ENCODE measurements around the gene SNRPE.
A peak's percentile ranks its signal among the peaks of the same experiment; 100 is the strongest.
"Not testable (repeated sequence)": the region's sequence is repeated elsewhere in the genome, so short reads cannot be mapped to it uniquely, and the experiment has no call there.

The SNRPE gene

DNA sequence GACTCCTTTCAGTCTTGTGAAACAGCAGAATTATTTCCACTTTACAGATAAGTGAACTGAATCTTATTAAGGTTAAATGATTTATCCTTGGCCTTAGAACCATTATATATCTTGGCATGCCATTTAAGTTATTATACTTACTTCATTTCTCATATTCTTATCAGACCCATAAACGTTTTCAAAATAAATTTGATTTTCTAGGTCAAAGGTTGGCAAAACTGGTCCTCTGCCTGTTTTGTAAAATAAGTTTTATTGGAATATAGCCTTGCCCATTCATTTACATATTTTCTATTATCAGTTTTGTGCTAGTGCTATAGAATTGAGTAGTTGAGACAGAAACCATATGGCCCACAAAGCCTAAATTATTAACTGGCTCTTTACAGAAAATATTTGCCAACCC, 32.9 kb upstream of the SNRPE start:
- H3K4me3 ChIP-seq (ENCODE audit: low read depth, low read length) = no peak overlapping the region
- in situ Hi-C loops (cut with HindIII; ENCODE audit: low sequenced_read_pairs) = no loop called here
- TF ChIP-seq, protein P1, sequence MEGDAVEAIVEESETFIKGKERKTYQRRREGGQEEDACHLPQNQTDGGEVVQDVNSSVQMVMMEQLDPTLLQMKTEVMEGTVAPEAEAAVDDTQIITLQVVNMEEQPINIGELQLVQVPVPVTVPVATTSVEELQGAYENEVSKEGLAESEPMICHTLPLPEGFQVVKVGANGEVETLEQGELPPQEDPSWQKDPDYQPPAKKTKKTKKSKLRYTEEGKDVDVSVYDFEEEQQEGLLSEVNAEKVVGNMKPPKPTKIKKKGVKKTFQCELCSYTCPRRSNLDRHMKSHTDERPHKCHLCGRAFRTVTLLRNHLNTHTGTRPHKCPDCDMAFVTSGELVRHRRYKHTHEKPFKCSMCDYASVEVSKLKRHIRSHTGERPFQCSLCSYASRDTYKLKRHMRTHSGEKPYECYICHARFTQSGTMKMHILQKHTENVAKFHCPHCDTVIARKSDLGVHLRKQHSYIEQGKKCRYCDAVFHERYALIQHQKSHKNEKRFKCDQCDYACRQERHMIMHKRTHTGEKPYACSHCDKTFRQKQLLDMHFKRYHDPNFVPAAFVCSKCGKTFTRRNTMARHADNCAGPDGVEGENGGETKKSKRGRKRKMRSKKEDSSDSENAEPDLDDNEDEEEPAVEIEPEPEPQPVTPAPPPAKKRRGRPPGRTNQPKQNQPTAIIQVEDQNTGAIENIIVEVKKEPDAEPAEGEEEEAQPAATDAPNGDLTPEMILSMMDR (IDR thresholded peaks at IDR 0.05; ENCODE audit: low read depth, low read length) = no peak
- DNase-seq (ENCODE audit: low read depth, low spot score) = no peak

DNA sequence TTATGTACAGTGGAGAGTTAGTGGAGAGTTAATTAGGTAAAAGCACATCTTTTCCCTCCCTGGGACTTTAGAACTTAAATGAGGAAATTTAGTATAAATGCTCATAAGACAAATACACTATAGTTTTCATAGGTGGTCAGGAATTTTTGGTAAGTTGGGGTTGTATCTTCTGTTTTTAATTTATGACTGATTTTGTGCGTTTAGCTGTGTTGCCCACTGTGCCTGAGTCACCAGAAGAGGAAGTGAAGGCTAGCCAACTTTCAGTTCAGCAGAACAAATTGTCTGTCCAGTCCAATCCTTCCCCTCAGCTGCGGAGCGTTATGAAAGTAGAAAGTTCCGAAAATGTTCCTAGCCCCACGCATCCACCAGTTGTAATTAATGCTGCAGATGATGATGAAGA, 32.2 kb upstream of the SNRPE start:
- H3K4me3 ChIP-seq (ENCODE audit: low read depth, low read length); in situ Hi-C loops (cut with HindIII; ENCODE audit: low sequenced_read_pairs): not testable (repeated sequence)
- DNase-seq (ENCODE audit: low read depth, low spot score) = peak; percentile 23

DNA sequence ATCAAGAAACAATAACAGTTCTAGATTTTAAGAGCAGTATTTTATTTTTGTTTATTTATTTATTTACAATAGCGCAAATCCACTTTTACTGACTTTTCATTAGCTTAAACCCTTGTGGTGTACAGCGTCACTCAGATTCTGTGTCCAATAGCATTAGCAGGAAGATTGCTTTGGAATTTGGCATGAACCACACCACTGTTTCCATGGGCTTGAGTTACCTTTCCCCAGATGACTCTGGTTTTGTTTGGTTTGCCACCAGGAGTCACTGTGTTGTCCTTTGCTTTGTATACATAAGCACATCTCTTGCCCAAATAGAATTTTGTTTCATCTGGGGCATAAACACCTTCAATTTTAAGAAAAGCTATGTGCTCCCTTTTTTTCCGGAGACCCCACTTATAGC, 25.9 kb upstream of the SNRPE start:
- in situ Hi-C loops (cut with HindIII; ENCODE audit: low sequenced_read_pairs) = no loop called here
- TF ChIP-seq, protein P1 (IDR thresholded peaks at IDR 0.05; ENCODE audit: low read depth, low read length) = peak; percentile 4
- no peak overlapping the region for H3K4me3 ChIP-seq (ENCODE audit: low read depth, low read length)
- DNase-seq (ENCODE audit: low read depth, low spot score) = no peak

DNA sequence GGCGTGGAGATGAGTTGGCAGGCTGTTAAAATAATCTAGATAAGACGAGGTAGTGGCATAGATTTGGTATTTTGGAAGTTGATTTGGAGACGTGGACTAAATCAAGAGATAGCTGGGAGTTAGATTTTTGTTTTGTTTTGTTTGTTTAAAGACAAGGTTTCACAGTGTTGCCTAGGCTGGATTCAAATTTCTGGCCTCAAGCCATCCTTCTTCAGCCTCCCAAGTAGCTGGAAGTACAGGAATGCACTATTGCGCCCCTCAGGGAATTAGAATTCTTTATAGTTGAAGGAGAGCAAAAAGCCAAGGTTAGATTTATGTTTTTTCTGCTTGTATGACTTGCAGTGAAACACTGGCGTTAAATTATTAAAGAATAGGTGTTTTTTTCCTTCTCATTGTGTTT, 22.3 kb upstream of the SNRPE start:
- in situ Hi-C loops (cut with HindIII; ENCODE audit: low sequenced_read_pairs) = no loop called here
- peak; percentile 81 for DNase-seq (ENCODE audit: low read depth, low spot score)
- TF ChIP-seq, protein P1 (IDR thresholded peaks at IDR 0.05; ENCODE audit: low read depth, low read length) = no peak
- H3K4me3 ChIP-seq (ENCODE audit: low read depth, low read length) = no peak overlapping the region

DNA sequence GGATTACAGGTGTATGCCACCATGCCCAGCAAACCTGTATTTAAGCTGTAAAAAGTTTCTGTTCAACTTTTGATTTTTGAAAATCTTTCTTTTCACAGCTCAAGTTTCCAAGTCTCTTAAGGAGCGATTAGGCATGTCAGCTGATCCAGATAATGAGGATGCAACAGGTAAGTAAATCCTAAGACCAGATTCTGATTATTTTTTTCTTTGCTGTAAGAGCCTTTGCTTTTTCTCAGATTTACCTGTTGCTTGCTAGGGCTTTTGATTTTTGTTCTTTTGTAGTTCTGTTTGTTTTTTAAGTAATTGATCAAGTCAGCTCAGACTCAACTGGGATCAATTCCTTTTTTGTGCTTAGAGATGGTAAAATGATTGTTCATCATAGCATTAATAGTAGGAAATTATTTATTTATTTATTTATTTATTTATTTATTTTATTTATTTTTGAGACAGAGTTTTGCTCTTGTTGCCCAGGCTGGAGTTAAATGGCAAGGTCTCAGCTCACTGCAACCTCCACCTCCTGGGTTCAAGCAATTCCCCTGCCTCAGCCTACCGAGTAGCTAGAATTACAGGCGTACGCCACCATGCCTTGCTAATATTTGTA, 21.1 kb upstream of the SNRPE start:
- H3K4me3 ChIP-seq (ENCODE audit: low read depth, low read length) = no peak overlapping the region
- in situ Hi-C loops (cut with HindIII; ENCODE audit: low sequenced_read_pairs) = no loop called here
- no peak for DNase-seq (ENCODE audit: low read depth, low spot score)
- TF ChIP-seq, protein P1 (IDR thresholded peaks at IDR 0.05; ENCODE audit: low read depth, low read length) = no peak

DNA sequence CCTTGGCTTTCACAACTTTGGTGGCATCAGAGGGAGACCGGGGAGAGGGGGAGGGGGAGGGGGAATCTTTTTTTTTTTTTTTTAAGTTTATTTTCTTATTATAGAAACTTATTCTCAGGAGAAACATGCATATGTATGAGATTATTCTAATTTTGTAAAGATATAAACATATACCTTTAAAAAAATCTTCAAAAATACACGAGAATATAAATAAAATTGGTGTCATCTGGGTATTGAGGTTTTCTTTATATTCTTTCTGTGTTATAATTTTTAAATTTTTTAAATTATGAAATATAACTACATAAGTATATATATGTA, 18.9 kb upstream of the SNRPE start:
- DNase-seq (ENCODE audit: low read depth, low spot score) = no peak
- H3K4me3 ChIP-seq (ENCODE audit: low read depth, low read length) = no peak overlapping the region
- in situ Hi-C loops (cut with HindIII; ENCODE audit: low sequenced_read_pairs) = no loop called here
- TF ChIP-seq, protein P1 (IDR thresholded peaks at IDR 0.05; ENCODE audit: low read depth, low read length) = no peak

DNA sequence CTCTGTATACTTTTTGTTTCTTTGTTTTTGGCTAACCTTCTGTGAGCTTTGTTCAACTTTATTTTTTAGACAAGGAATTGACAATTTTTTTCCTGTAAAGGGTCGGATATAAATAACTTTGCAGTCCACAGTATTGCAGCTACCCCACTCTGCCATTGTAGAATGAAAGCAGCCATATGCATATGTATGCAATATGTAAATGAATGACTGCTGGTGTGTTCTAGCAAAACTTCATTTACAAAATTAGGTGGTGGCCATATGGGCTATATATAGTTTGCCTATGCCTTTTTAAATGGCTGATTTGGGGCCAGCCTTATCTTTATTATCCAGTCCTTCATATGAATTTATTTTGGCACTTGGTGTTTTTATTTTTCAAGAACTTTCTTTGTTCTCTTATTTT, 18.0 kb upstream of the SNRPE start:
- H3K4me3 ChIP-seq (ENCODE audit: low read depth, low read length) = no peak overlapping the region
- TF ChIP-seq, protein P1 (IDR thresholded peaks at IDR 0.05; ENCODE audit: low read depth, low read length) = no peak
- no peak for DNase-seq (ENCODE audit: low read depth, low spot score)
- in situ Hi-C loops (cut with HindIII; ENCODE audit: low sequenced_read_pairs) = no loop called here

DNA sequence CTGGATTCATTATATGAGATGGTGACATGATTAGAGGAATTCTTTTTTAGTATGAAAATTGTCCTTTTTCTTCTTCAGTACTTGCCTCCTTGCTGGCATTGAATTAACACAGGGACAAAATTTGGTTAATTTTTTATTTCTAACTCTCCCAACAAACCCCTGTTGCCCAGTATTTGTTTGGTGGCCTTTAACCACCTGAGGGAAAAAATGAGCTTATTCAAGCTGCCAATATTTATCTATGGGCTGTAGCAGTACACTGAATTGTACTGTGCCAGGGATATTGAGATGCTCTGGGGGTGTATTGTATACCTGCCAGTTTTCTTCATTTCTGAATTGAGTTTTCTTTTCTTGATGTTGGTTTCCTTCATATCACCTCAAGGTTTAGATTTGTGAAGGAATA, 8.3 kb upstream of the SNRPE start:
- in situ Hi-C loops (cut with HindIII; ENCODE audit: low sequenced_read_pairs) = loop anchor here (25.0 kb wide), 1 partner anchor 284 kb away; no protein-coding TSS in a partner anchor
- DNase-seq (ENCODE audit: low read depth, low spot score); H3K4me3 ChIP-seq (ENCODE audit: low read depth, low read length): not testable (repeated sequence)

Data from astrocyte of the spinal cord (primary cell).